COLO668 (cell line): ENCODE measurements around the gene IFIT1.
"Not testable (repeated sequence)": the region's sequence is repeated elsewhere in the genome, so short reads cannot be mapped to it uniquely, and the experiment has no call there.

Experiments used
- DNase-seq: peaks from one replicate; lab custom pipeline; 2025; ENCODE audit not compliant: unreplicated experiment; lab: John Stamatoyannopoulos, UW

Gene IFIT1

DNA sequence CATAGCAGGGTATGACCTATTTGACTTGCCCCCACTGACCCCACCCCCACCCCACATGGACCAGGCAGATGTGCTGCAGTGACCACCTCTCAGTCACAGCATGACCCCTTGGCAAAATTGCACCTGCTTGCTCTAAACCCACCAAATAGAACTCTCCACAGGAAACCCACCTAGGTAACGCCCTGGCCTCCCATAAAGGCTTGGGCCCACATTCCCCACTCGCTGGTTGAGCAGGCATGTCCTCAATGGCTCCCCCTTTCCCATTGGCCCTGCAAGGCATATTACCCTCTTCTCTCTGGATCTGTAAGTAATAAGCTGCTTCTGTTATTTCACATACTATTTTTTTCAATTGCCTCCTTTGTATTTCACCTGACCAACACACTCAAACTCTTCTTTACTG is 2.7 kb downstream of the IFIT1 start:
- DNase-seq = no peak

DNA sequence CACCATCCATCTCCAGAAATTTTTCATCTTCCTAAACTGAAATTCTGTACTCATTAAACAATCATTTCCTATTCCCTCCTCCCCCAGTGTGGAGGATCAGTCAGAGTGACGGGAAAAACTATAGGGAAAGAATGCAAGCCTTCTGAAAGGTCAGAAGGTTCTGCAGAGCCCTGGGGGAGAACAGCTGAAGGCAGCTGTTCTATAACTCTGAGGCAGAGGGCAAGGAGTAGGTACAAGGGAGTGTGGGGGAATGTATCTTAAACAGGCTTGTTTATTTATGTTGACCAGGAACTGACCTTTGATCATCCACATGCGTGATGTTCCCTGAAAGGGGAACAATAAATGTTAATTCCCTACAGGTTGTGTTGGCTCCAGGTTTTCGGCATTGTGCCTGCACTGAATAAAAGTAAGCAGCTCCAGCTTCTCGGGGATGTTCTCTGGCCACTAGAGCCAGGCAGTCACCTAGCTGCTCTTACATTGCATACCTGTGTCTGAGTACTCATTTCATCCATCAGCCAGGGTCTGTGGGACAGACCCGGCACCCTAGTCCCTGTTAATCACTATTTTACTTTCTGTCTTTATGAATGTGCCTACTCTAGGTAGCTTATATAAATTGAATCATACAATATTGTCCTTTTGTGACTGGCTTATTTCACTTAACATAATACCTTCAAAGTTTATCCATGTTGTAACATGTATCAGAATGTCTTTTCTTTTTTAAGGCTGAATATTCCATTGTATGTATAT is 5.8 kb downstream of the IFIT1 start:
- no peak for DNase-seq

DNA sequence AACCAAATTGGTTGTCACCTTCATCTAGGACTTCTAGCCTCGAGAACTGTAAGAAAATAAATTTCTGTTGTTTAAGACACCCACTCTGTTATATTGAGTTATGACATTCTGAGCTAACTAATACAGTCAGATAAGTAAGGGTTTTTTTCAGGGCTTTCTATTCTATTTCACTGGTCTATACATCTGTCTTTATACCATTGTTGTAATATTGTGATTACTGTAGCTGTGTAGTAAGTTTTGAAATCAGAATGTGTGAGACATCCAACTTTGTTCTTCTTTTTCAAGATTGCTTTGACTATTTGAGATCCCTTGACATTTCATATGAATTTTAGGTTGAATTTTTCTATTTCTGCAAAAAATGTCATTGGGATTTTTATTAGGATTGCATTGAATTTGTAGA is 7.5 kb downstream of the IFIT1 start:
- no peak for DNase-seq

DNA sequence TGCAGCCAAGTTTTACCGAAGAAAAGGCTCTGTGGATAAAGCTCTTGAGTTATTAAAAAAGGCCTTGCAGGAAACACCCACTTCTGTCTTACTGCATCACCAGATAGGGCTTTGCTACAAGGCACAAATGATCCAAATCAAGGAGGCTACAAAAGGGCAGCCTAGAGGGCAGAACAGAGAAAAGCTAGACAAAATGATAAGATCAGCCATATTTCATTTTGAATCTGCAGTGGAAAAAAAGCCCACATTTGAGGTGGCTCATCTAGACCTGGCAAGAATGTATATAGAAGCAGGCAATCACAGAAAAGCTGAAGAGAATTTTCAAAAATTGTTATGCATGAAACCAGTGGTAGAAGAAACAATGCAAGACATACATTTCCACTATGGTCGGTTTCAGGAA is 10.6 kb downstream of the IFIT1 start:
- DNase-seq = no peak

DNA sequence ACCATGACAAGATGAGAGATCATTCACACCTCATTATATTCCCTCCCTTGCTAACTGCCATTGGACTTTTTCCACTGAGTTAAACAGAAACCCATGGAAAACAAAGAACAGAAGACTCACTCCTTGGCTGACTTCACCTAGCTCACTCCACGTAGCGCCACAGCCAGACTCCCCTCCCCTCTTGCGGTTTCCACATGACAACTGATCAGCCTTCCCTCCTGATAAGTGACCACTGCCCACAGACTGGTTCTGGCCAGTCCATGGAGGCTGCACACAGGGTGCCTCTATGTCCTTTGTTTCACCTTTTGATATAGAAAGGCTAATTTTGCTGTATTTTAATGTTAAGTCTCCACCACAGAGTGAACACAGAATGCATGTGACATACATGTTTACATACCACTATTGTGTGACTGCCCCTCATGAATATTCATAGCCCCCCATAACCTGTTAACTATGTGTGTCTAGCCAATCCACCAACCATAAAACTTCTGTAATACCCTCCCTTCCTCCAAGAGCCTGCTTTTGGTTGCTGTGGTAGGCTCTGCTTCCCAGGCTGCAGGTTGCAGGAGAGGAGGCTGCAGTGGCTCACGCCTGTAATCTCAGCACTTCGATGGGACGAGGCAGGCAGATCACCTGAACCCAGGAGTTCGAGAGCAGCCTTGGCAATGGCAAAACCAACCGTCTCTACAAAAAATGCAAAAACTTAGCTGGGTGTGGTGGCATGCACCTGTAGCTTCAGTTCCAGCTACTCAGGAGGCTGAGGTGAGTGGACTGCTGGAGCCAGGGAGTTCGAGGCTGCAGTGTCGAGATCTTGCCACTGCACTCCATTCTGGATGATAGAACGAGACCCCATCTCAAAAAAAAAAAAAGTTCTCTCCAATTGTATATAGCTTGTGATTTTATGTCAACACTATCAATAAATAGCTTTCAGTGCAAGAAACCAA is 12.0 kb downstream of the IFIT1 start:
- no peak for DNase-seq

DNA sequence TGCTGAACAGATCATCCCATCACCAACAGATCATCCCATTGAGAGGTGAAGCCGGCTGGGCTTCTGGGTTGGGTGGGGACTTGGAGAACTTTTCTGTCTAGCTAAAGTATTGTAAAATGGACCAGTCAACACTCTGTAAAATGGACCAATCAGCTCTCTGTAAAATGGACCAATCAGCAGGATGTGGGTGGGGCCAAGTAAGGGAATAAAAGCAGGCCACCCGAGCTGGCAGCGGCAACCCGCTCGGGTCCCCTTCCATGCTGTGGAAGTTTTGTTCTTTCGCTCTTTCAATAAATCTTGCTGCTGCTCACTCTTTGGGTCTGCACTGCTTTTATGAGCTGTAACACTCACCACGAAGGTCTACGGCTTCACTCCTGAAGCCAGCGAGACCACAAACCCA is 13.8 kb downstream of the IFIT1 start:
- not testable (repeated sequence) for DNase-seq

DNA sequence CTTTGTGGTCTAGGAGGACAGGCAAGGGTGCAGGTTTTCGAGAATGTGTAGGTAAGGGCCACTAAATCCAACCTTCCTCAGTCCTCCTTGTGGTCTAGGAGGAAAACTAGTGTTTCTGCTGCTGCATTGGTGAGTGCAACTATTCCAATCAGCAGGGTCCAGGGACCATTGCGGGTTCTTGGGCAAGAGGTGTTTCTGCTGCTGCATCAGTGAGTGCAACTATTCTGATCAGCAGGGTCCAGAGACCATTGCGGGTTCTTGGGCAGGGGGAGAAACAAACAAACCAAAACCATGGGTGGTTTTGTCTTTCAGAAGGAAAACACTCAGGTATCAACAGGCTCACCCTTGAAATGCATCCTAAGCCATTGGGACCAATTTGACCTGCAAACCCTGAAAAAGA is 15.4 kb downstream of the IFIT1 start:
- DNase-seq = not testable (repeated sequence)

DNA sequence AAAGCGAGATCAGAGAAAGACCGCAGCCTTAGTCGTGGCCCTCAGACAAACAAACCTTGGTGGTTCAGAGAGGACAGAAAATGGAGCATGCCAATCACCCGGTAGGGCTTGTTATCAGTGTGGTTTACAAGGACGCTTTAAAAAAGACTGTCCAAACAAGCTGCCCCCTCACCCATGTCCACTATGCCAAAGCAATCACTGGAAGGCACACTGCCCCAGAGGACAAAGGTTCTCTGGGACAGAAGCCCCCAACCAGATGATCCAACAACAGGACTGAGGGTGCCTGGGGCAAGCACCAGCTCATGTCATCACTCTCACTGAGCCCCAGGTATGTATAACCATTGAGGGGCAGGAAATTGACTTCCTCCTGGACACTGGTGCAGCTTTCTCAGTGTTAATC is 16.9 kb downstream of the IFIT1 start:
- DNase-seq = not testable (repeated sequence)

DNA sequence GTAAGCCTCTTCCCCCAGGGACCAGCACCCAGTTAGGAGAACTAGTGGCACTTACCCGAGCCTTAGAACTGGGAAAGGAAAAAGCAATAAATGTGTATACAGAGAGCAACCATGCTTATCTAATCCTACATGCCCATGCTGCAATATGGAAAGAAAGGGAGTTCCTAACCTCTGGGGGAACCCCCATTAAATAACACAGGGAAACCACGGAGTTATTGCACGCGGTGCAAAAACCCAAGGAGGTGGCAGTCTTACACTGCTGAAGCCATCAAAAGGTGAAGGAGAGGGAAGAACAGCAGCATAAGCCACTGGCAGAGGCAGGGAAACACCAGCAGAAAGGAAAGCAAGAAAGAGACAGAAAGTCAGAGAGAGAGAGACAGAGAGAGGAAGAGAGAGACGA is 18.1 kb downstream of the IFIT1 start:
- DNase-seq = not testable (repeated sequence)

DNA sequence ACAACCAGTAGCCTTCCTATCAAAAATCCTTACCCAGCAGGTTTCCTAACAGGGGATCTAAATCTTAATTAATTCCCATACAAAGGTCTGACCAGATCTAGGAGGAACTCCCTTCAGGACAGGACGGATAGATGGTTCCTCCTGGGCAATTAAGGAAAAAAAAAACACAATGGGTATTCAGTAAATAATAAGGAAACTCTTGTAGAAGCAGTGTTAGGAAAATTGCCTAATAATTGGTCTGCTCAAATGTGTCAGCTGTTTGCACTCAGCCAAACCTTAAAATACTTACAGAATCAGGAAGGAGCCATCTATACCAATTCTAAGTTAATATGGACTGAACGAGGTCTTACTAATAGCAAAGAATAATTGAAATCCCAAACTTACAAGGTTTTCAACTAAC is 18.7 kb downstream of the IFIT1 start:
- not testable (repeated sequence) for DNase-seq

DNA sequence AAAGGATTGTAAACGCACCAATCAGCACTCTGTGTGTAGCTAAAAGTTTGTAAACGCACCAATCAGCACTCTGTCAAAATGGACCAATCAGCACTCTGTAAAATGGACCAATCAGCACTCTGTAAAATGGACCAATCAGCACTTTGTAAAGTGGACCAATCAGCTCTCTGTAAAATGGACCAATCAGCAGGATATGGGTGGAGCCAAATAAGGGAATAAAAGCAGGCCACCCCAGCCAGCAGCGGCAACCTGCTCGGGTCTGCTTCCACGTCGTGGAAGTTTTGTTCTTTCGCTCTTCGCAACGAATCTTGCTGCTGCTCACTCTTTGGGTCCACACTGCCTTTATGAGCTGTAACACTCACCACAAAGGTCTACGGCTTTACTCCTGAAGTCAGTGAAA is 19.9 kb downstream of the IFIT1 start:
- not testable (repeated sequence) for DNase-seq

DNA sequence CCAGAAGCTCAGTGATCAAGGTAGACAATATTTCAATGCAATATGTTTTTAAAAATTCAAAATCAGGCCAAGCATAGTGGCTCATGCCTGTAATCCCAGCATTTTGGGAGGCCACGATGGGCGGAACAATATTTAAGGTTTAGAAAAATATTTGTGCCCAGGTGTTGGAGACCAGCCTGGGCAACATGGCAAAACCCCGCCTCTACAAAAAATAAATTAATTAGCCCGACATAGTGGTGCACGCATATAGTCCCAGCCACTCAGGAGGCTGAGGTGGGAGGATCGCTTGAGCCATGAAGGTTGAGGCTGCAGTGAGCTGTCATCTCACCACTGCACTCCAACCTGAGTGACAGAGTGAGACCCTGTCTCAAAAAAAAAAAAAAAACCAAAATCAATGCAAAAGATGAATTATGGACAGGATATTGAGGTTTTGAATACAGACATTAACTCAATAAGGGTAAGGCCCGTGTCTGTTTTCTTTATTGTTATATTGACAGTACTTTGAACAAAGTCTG is 21.0 kb downstream of the IFIT1 start:
- DNase-seq = no peak

DNA sequence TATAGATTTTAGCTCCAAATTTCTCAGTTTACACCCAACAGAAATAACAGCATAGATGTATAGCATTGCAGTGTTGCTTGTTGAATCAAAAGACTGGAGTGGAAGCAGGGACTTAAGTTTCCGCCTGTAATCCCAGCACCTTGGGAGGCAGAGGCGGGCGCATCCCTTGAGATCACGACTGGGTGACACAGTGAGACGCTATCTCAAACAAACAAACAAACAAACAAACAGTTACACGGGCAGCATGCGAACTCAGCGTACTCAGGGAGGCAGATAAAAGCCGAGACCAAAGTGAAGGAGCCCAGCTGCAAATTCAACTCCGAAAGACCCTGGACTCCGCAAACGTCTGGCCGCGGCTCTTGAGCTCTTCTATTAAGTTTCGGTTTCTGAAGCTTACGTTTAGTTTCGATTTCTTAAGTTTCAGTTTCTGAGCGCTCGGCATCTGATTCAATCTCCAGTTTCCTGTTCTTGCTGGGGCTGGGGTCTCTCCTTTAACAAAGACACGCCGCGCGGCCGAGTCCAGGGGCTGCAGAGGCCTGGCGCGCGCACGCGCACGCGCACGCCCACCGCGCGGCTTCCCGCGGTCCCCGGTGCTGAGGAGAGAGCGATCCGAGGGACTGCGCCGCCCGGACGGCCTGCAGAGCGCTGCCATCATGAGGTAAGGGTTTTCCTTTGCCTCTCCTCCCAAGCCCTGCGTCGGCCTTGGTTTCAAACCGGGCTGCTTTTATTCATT is 21.9 kb downstream of the IFIT1 start, which contains the start of gene IFIT5:
Gene IFIT5 (plus strand): TSS at position 423 of the 733 bp plus-strand sequence. CDS start 231 bp downstream, at position 654.
- peak; percentile 70 for DNase-seq

DNA sequence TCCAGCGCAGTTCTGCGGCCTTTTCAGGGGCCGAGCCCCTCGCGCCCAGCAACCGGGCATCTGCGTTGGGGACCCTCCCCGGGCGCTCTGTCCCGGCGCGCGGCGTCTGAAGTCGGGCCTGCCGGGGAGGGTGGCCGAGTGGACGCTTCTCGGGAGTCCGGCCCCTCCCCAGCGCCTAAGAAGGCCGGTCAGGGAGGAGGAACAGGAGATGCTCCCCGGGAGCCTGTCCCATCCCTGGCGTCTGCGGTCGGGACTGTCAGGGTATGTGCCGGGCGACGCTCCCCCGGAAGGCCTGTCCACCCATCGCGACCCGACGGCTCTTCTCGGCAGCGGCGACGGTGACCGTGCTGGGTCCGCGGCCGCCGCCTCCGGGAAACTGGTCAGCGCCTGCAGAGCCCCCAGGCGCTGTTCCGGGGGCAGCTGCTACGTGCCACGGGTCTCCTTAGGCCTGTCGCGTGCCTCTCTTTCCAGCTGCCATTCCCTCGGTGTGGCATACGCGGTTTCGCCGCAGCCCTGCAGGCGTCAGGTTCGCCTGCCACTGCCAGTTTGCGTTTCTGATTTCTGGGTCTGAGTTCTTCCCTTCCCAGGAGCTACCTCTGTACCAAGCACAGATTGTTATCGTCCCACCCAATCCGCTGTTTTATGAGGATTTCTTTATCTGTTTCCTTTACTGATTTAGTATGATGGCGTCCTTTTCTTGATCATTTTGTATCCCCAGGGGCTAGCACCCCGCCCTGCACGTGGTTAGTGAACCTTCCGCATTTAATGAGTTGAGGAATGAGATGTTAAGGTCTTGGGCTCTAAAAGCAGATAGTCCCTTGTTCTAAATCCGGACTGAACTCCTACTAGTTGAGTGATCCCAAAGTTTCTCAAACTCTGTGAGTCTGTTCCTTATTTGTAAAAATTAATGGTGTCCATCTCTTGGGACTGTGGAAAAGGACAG is 22.7 kb downstream of the IFIT1 start:
- peak; percentile 54 for DNase-seq

DNA sequence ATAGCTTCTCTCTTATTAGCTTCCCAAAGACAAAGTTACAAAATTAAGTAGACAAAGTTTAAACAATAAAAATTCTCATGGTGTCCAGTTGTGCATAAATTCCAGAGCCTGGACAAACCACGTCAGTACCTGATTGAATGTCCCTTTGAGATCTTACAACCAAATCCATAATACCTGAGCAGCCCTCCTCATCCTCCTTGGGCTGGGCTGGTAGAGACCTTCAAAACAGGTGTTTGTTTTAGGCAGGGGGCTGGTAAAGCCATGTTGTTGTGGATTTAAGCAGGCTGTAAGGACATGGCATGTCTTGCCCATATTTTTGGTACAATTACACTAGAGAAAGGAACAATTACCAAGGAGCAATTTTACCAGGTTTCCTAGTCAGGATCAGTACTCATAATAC is 24.0 kb downstream of the IFIT1 start:
- DNase-seq = no peak

DNA sequence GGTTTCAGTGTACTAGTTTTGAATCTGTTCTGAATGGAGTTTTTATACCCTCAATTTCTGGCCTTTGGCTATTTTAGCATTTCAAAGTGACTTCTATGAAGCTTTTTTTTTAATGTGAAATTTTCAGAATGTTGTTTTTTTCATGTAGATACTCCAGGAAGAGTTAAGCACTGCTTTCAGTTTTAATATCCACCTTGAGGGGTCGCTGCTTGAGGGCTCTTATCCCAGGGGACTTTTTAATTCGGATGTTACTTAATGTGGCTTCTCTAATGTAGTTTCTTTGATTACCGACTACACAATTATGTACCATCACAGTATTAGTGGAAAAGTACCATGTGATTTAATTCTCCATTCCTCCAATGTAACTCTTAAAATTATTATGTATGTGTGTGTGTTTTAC is 27.1 kb downstream of the IFIT1 start:
- no peak for DNase-seq

DNA sequence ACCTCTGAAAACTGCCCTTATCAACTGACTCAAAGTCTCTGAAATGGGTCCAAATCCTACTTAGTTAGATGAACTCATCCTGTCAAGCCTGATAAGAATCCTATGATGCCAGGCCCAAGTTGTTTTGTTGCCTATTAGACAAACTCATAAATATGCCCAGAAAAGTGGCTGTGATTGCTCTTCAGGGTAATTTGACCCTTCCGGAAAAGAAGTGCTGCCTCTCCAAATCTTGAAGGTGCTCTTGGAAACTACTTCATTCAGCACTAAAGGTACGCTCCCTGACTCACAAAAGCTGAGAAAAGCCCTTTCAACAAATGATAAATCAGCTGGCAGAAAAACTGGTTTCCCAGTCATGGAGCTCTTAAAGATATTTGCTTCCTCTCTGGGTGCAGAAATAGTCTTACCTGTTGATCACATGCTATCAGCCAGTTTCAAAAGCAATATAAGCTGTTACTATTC is 28.6 kb downstream of the IFIT1 start:
- DNase-seq = no peak

DNA sequence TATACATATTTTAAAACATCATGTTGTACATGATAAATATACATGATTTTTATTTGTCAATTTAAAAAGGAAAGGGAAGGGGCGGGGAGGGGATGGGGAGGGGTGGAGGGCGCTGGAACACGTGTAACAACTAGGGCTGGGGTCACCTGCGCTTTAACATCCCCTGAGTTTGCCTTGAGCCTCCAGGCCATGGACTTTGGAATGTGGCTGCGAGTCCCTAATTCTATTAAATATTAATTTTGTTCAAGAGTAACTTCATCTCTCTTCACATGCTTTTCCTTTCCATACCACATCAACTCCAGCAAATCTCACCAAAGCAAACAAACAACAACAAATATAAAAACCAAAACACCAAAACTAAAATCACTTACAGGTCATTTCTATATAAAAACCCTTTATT is 32.6 kb downstream of the IFIT1 start:
- no peak for DNase-seq

DNA sequence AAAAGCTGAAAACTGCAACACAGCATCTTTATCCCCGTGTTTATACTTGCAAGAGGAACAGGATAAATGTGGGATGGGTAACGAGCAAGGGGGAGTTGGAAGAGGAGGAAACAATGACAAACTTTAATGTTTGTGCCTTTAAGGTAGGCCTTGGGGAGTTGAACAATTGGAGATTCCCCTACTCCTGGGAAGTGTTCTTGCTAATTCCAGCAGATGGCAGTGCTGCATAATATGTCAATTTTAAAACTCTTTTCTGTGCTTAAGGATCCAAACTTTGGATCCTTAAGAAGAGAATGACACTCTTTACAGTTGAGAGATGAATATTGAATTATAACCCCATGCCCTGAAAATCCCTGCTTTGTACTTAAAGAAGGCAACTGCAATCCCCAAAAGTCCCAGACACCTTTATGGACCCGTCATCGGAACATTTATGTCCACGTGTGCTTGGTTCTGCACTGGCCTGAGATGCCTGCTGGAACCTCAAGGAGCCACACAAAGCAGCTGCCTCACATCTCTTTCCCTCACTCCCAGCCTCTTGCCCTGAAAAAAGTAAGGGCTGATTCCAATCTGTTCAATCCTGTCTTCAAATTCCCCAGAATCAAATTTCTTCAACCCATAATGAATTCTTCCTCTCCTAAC is 33.9 kb downstream of the IFIT1 start:
- no peak for DNase-seq
